IMR-90 (cell line): ENCODE measurements around the gene IL2RA.

Source experiments
- BHLHE40 ChIP-seq: fragments of 150-350 bp; IDR thresholded peaks from 2 replicates; pipeline ENCODE4 v1.6.1; 2016; ENCODE audit warnings: mild to moderate bottlenecking, low read depth, low read length
- CEBPB ChIP-seq: IDR thresholded peaks from 2 replicates; pipeline ENCODE4 v1.6.1; 2012; ENCODE audit warnings: low read depth, low read length, improper control_type of control experiment
- CHD1 ChIP-seq: IDR thresholded peaks from 2 replicates; pipeline ENCODE4 v1.6.1; 2012; ENCODE audit warnings: low read depth, low read length, improper control_type of control experiment
- CTCF ChIP-seq: conservative IDR thresholded peaks from 2 replicates; pipeline ENCODE4 v1.5.1; 2012; ENCODE audit warnings: mild to moderate bottlenecking, low read depth, low read length, improper control_type of control experiment
- MAFK ChIP-seq: IDR thresholded peaks from 2 replicates; pipeline ENCODE4 v1.6.1; 2012; ENCODE audit warnings: low read depth, low read length, improper control_type of control experiment
- MAZ ChIP-seq: IDR thresholded peaks from 2 replicates; pipeline ENCODE4 v1.6.1; 2012; ENCODE audit warnings: low read depth, mild to moderate bottlenecking, low read length, improper control_type of control experiment, moderate library complexity, borderline replicate concordance
- MXI1 ChIP-seq: IDR thresholded peaks from 2 replicates; pipeline ENCODE4 v1.6.1; 2012; ENCODE audit warnings: low read depth, mild to moderate bottlenecking, low read length, moderate library complexity, borderline replicate concordance
- POLR2A ChIP-seq: IDR thresholded peaks from 2 replicates; pipeline ENCODE4 v1.6.1; 2012; ENCODE audit warnings: mild to moderate bottlenecking, low read depth, low read length
- RAD21 ChIP-seq: IDR thresholded peaks from 2 replicates; pipeline ENCODE4 v1.6.1; 2012; ENCODE audit warnings: low read length, improper control_type of control experiment
- RFX5 ChIP-seq: IDR thresholded peaks from 2 replicates; pipeline ENCODE4 v1.8.0; 2012; ENCODE audit warnings: low read depth, mild to moderate bottlenecking, low read length, moderate library complexity
- SMC3 ChIP-seq: fragments of 150-350 bp; IDR thresholded peaks from 2 replicates; pipeline ENCODE4 v1.6.1; 2016; ENCODE audit warnings: low read depth, mild to moderate bottlenecking, antibody characterized with exemption, low read length, moderate library complexity
- USF2 ChIP-seq: fragments of 150-350 bp; IDR thresholded peaks from 2 replicates; pipeline ENCODE4 v1.6.1; 2017; ENCODE audit warnings: mild to moderate bottlenecking, antibody characterized with exemption, low read length, low read depth

GRCh38 chr10:6019010-6019782 is 43.0 kb downstream of the IL2RA start:
- TF ChIP-seq POLR2A (no peak), CTCF (no peak), MAZ (no peak), USF2 (no peak), MXI1 (no peak), RFX5 (no peak), SMC3 (no peak), MAFK (no peak), CEBPB (no peak), BHLHE40 (no peak), RAD21 (no peak), CHD1 (no peak)
